K562 (cell line): ENCODE measurements around the gene TP53BP1.

Experiments used
- BRD9 ChIP-seq: fragments of 450-650 bp; IDR thresholded peaks from 2 replicates; pipeline ENCODE4 v1.6.1; 2018; ENCODE audit warnings: low read depth; ENCODE audit not compliant: partially characterized antibody
- KLF6 ChIP-seq: fragments of 250-450 bp; sonication (Bioruptor Pico); IDR thresholded peaks from 2 replicates; pipeline ENCODE4 v1.4.0; 2020; ENCODE audit warnings: mild to moderate bottlenecking, moderate library complexity, borderline replicate concordance
- MAFK ChIP-seq: IDR thresholded peaks from 2 replicates; pipeline ENCODE4 v1.6.1; 2011; ENCODE audit warnings: low read length, improper control_type of control experiment
- MEIS2 ChIP-seq: fragments of 450-650 bp; IDR thresholded peaks from 2 replicates; pipeline ENCODE4 v1.6.1; 2014; ENCODE audit warnings: mild to moderate bottlenecking; ENCODE audit not compliant: partially characterized antibody
- ZKSCAN8 ChIP-seq: fragments of 200-800 bp; sonication (Bioruptor generic); IDR thresholded peaks from 2 replicates; pipeline ENCODE4 v1.6.1; 2016; ENCODE audit warnings: missing genetic modification characterization, missing compliant biosample characterization
- ZNF140 ChIP-seq: fragments of 250-450 bp; sonication (Bioruptor Pico); IDR thresholded peaks from 2 replicates; pipeline ENCODE4 v1.8.0; 2021; ENCODE audit warnings: moderate library complexity, mild to moderate bottlenecking, inconsistent platforms
- TF ChIP-seq, protein P1 (sequence below): fragments of 250-450 bp; sonication (Bioruptor Pico); IDR thresholded peaks from 2 replicates; pipeline ENCODE4 v1.4.0; 2020; ENCODE audit warnings: mild to moderate bottlenecking, moderate library complexity
- TF ChIP-seq, protein P2 (sequence below), 3 experiments: IDR thresholded peaks in 2 of 3; conservative IDR thresholded peaks in 1 of 3; 2 replicates each; pipeline ENCODE4 v1.5.1; 2011 to 2012; ENCODE audit warnings: low read length in 3 of 3, mild to moderate bottlenecking in 3 of 3, control low read depth in 2 of 3, improper control_type of control experiment in 1 of 3, inconsistent platforms in 1 of 3, low read depth in 1 of 3, mixed read lengths in 1 of 3, moderate library complexity in 1 of 3; ENCODE audit not compliant: insufficient read depth in 2 of 3
- TF ChIP-seq, protein P3 (sequence below): fragments of 450-650 bp; IDR thresholded peaks from 2 replicates; pipeline ENCODE4 v1.6.1; 2017; ENCODE audit warnings: mild to moderate bottlenecking, moderate library complexity

DNA sequence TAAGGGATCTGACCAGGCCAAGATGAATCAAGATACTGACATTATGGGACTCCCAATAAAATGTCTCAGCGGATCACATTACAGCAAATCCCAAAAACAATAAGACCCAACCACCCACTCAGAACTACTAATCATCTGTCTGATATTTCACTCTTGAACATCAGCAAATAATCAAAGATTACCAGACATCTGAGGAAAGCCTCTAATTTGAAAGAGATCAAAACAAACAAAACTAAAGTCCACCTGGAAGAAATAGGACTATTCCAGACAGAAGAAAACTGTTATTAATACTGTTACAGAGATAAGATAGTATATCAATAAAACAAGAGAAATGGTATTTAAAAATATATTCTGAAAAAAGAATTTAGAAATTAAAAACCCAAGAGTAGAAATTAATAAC, 29.0 kb downstream of the TP53BP1 start:
- TF ChIP-seq, protein P1, sequence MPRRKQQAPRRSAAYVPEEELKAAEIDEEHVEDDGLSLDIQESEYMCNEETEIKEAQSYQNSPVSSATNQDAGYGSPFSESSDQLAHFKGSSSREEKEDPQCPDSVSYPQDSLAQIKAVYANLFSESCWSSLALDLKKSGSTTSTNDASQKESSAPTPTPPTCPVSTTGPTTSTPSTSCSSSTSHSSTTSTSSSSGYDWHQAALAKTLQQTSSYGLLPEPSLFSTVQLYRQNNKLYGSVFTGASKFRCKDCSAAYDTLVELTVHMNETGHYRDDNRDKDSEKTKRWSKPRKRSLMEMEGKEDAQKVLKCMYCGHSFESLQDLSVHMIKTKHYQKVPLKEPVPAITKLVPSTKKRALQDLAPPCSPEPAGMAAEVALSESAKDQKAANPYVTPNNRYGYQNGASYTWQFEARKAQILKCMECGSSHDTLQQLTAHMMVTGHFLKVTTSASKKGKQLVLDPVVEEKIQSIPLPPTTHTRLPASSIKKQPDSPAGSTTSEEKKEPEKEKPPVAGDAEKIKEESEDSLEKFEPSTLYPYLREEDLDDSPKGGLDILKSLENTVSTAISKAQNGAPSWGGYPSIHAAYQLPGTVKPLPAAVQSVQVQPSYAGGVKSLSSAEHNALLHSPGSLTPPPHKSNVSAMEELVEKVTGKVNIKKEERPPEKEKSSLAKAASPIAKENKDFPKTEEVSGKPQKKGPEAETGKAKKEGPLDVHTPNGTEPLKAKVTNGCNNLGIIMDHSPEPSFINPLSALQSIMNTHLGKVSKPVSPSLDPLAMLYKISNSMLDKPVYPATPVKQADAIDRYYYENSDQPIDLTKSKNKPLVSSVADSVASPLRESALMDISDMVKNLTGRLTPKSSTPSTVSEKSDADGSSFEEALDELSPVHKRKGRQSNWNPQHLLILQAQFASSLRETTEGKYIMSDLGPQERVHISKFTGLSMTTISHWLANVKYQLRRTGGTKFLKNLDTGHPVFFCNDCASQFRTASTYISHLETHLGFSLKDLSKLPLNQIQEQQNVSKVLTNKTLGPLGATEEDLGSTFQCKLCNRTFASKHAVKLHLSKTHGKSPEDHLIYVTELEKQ (CRISPR knock-in tag) = no peak
- TF ChIP-seq ZKSCAN8 (no peak), KLF6 (CRISPR knock-in tag) (no peak), MAFK (no peak), BRD9 (no peak), MEIS2 (no peak), ZNF140 (no peak)
- TF ChIP-seq, protein P2, sequence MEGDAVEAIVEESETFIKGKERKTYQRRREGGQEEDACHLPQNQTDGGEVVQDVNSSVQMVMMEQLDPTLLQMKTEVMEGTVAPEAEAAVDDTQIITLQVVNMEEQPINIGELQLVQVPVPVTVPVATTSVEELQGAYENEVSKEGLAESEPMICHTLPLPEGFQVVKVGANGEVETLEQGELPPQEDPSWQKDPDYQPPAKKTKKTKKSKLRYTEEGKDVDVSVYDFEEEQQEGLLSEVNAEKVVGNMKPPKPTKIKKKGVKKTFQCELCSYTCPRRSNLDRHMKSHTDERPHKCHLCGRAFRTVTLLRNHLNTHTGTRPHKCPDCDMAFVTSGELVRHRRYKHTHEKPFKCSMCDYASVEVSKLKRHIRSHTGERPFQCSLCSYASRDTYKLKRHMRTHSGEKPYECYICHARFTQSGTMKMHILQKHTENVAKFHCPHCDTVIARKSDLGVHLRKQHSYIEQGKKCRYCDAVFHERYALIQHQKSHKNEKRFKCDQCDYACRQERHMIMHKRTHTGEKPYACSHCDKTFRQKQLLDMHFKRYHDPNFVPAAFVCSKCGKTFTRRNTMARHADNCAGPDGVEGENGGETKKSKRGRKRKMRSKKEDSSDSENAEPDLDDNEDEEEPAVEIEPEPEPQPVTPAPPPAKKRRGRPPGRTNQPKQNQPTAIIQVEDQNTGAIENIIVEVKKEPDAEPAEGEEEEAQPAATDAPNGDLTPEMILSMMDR (IDR thresholded peaks at IDR 0.05 in 2 of 3, conservative IDR thresholded peaks at IDR 0.05 in 1 of 3; ENCODE audit: insufficient read depth in 2 of 3, low read depth in 1 of 3, low read length in 3 of 3) = no peak
- TF ChIP-seq, protein P3, sequence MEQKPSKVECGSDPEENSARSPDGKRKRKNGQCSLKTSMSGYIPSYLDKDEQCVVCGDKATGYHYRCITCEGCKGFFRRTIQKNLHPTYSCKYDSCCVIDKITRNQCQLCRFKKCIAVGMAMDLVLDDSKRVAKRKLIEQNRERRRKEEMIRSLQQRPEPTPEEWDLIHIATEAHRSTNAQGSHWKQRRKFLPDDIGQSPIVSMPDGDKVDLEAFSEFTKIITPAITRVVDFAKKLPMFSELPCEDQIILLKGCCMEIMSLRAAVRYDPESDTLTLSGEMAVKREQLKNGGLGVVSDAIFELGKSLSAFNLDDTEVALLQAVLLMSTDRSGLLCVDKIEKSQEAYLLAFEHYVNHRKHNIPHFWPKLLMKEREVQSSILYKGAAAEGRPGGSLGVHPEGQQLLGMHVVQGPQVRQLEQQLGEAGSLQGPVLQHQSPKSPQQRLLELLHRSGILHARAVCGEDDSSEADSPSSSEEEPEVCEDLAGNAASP = no peak
